Endothelial cell of umbilical vein (primary cell): ENCODE measurements around the gene STK38L. TPM values are rescaled to one million over a fixed set of nuclear protein-coding genes. Genes with fewer than 3 reads are reported as not detected.
A peak's percentile ranks its signal among the peaks of the same experiment; 100 is the strongest.

Experiments
- BruUV-seq: library from RNA; stranded (reverse); fragments of 400-500 nt; replicated peaks from 2 replicates; lab custom pipeline; 2021; lab: Mats Ljungman, UMichigan
- CTCF ChIA-PET: fragments of 300-600, 350-600 bp; sonication (Branson Sonifier 250); formaldehyde crosslinking; loops from one replicate; lab custom pipeline; 2021; ENCODE audit warnings: antibody characterized with exemption, inconsistent platforms; lab: Charles Lee
- POLR2A ChIA-PET: fragments of 300-600, 350-600 bp; sonication (Branson Sonifier 250); formaldehyde crosslinking; loops from one replicate; lab custom pipeline; 2021; ENCODE audit warnings: antibody characterized with exemption, inconsistent platforms; lab: Charles Lee
- DNase-seq: peaks from one replicate; pipeline ENCODE4 v3.0.0-alpha.2; 2011; ENCODE audit warnings: low read depth, low spot score
- FAIRE-seq: peaks from 2 replicates; lab custom pipeline; 2011; peaks lifted over from hg19 to GRCh38; lab: Jason Lieb, UNC
- H2AFZ ChIP-seq: 2 replicates; pipeline ENCODE4 v1.6.0; 2012; ENCODE audit warnings: low read depth, low read length, control low read depth, inconsistent platforms
- H3K27ac ChIP-seq: 2 replicates; pipeline ENCODE4 v1.5.1; 2011; ENCODE audit warnings: low read depth, mild to moderate bottlenecking, control low read depth, low read length, moderate library complexity; ENCODE audit not compliant: insufficient read depth
- H3K27me3 ChIP-seq, 2 experiments: 2 replicates each; pipeline versions ENCODE4 v1.6.0 to v1.6.1; 2011; ENCODE audit warnings: low read length in 2 of 2, mixed read lengths in 1 of 2; ENCODE audit not compliant: control insufficient read depth in 2 of 2, insufficient read depth in 2 of 2
- H3K36me3 ChIP-seq, 2 experiments: 2 replicates in 1 of 2; 3 replicates in 1 of 2; pipeline ENCODE4 v1.5.1; 2011; ENCODE audit warnings: low read length in 2 of 2, mild to moderate bottlenecking in 1 of 2, moderate library complexity in 1 of 2; ENCODE audit not compliant: control insufficient read depth in 2 of 2, insufficient read depth in 2 of 2; ENCODE audit errors: extremely low read depth in 1 of 2
- H3K4me1 ChIP-seq: 3 replicates; pipeline ENCODE4 v1.5.1; 2011; ENCODE audit warnings: mild to moderate bottlenecking, low read length; ENCODE audit not compliant: control insufficient read depth, insufficient read depth; ENCODE audit errors: extremely low read depth
- H3K4me2 ChIP-seq: 2 replicates; pipeline ENCODE4 v1.6.1; 2011; ENCODE audit warnings: low read length, control low read depth, mixed read lengths; ENCODE audit not compliant: insufficient read depth
- H3K4me3 ChIP-seq, 3 experiments: fragments of 200-600 bp in 1 of 3; sonication (generic), shearing (Covaris generic) in 1 of 3; replicated peaks in 1 of 3; 2 replicates each; pipeline ENCODE4 v1.5.1; 2011 to 2016; ENCODE audit warnings: control low read depth in 3 of 3, low read length in 3 of 3, mild to moderate bottlenecking in 2 of 3, inconsistent platforms in 1 of 3, low read depth in 1 of 3, moderate library complexity in 1 of 3; ENCODE audit not compliant: insufficient read depth in 1 of 3
- H3K79me2 ChIP-seq: 2 replicates; pipeline ENCODE4 v1.6.0; 2012; ENCODE audit warnings: low read length, inconsistent platforms; ENCODE audit not compliant: control insufficient read depth, insufficient read depth
- H3K9ac ChIP-seq: replicated peaks from 2 replicates; pipeline ENCODE3; 2011; ENCODE audit warnings: low read length, control low read depth; ENCODE audit not compliant: insufficient read depth; ENCODE audit errors: extremely low read depth
- H3K9me1 ChIP-seq: replicated peaks from 3 replicates; pipeline ENCODE4 v1.6.0; 2011; ENCODE audit warnings: mild to moderate bottlenecking, low read length; ENCODE audit not compliant: control insufficient read depth, insufficient read depth; ENCODE audit errors: extremely low read depth
- H3K9me3 ChIP-seq: replicated peaks from 2 replicates; pipeline ENCODE4 v1.5.1; 2012; ENCODE audit warnings: low read length, inconsistent platforms; ENCODE audit not compliant: control insufficient read depth, insufficient read depth
- H4K20me1 ChIP-seq: replicated peaks from 2 replicates; pipeline ENCODE3; 2011; ENCODE audit warnings: mild to moderate bottlenecking, low read length; ENCODE audit not compliant: control insufficient read depth, insufficient read depth; ENCODE audit errors: extremely low read depth
- CTCF ChIP-seq, 2 donors: IDR thresholded peaks; 1 replicate in 1 of 2; 2 replicates in 1 of 2; pipeline ENCODE4 v1.5.1; 2011; ENCODE audit warnings: low read length in 2 of 2, mild to moderate bottlenecking in 2 of 2, moderate library complexity in 2 of 2, control low read depth in 1 of 2, inconsistent platforms in 1 of 2, low read depth in 1 of 2; ENCODE audit not compliant: insufficient read depth in 1 of 2; ENCODE audit errors: extremely low read depth in 1 of 2
- EZH2 ChIP-seq: IDR thresholded peaks from 2 replicates; pipeline ENCODE4 v1.6.1; 2012; ENCODE audit warnings: borderline replicate concordance, low read depth, mild to moderate bottlenecking, moderate library complexity, low read length, inconsistent platforms; ENCODE audit not compliant: severe bottlenecking
- FOS ChIP-seq: IDR thresholded peaks from 2 replicates; pipeline ENCODE4 v1.6.1; 2011; ENCODE audit warnings: mild to moderate bottlenecking, low read length, moderate library complexity, borderline replicate concordance; ENCODE audit not compliant: insufficient read depth
- GATA2 ChIP-seq: IDR thresholded peaks from 2 replicates; pipeline ENCODE4 v1.7.0; 2011; ENCODE audit warnings: low read depth, mild to moderate bottlenecking, moderate library complexity, mixed read lengths, low read length; ENCODE audit not compliant: insufficient read length, insufficient read depth
- JUN ChIP-seq: IDR thresholded peaks from 2 replicates; pipeline ENCODE4 v1.6.1; 2011; ENCODE audit warnings: borderline replicate concordance, low read depth; ENCODE audit not compliant: insufficient read length, insufficient read depth
- MAX ChIP-seq: IDR thresholded peaks from 2 replicates; pipeline ENCODE4 v1.6.1; 2011; ENCODE audit not compliant: insufficient read depth, insufficient read length
- MYC ChIP-seq: IDR thresholded peaks from one replicate; pipeline ENCODE4 v1.6.1; 2011; ENCODE audit warnings: mild to moderate bottlenecking, low read depth, low read length
- POLR2A ChIP-seq: IDR thresholded peaks from 2 replicates; pipeline ENCODE4 v1.6.1; 2012; ENCODE audit warnings: low read depth, mild to moderate bottlenecking, control low read depth, low read length
- POLR2AphosphoS5 ChIP-seq: IDR thresholded peaks from 2 replicates; pipeline ENCODE4 v1.6.1; 2012; ENCODE audit warnings: low read depth, mild to moderate bottlenecking, control low read depth, low read length, moderate library complexity; ENCODE audit not compliant: insufficient read depth
- dilution Hi-C: fragments of 300-500 bp; cut with MboI; formaldehyde crosslinking; loops from one replicate; pipeline ENCODE4 v1.15.0; 2019; ENCODE audit warnings: low sequenced_read_pairs; ENCODE audit not compliant: extremely low pct_ligation_motif_present
- intact Hi-C: fragments of 100-400 bp; cut with micrococcal nuclease; formaldehyde crosslinking; loops from one replicate; pipeline ENCODE4 v1.10.0; 2022
- polyA plus RNA-seq, 4 experiments: library from polyadenylated mRNA; depleted of rRNA in 3 of 4; stranded (reverse) in 3 of 4; unstranded in 1 of 4; fragments of >200 nt; gene quantifications; 2 replicates each; pipeline versions ENCODE4 v1.2.1 to v1.2.3, GENCODE V29; 2011 to 2012; ENCODE audit warnings: missing spikeins in 1 of 4
- total RNA-seq: library from RNA; stranded (reverse); gene quantifications from 2 replicates; pipeline ENCODE4 v1.2.3, GENCODE V29; 2021

The STK38L gene
- total and polyA plus RNA-seq, 2 donors (not counting 3 experiments of a cell fraction or from before 2014, with no cell fraction given): 14.7 to 58.4 TPM

GRCh38 chr12:27244689-27245488 is 803 bp downstream of the STK38L start:
- POLR2A ChIA-PET: interaction anchor here (0.8 kb wide), 1 partner anchor 46 kb away, joined by 3 read pairs; no protein-coding TSS in a partner anchor
- Histone ChIP-seq H3K27ac (peak overlapping the region; percentile 76), H3K36me3 (no peaks in the 10 kb centered on the region), H3K4me1 (peaks cover 14% of the 10 kb centered on the region), H3K9ac (peak overlapping the region; percentile 88), H2AFZ (peak overlapping the region; percentile 95), H3K9me1 (no peaks in the 10 kb centered on the region), H3K27me3 (no peaks in the 10 kb centered on the region), H3K4me3 (peak overlapping the region; percentile 80 to 87 (median 86)), H3K9me3 (no peaks in the 10 kb centered on the region), H4K20me1 (no peaks in the 10 kb centered on the region), H3K4me2 (peak overlapping the region; percentile 93), H3K79me2 (peaks cover 39% of the 10 kb centered on the region)
- TF ChIP-seq FOS (no peak), EZH2 (no peak), MYC (no peak), GATA2 (no peak), JUN (no peak), POLR2A (no peak), MAX (no peak), CTCF (IDR thresholded peaks at IDR 0.05; ENCODE audit: extremely low read depth in 1 of 2, insufficient read depth in 1 of 2, low read depth in 1 of 2, low read length in 2 of 2) (no peak), POLR2AphosphoS5 (no peak)
- BruUV-seq: TSS peak; percentile 65
- DNase-seq: peak; percentile 57
- intact Hi-C loops: loop anchor here (1.0 to 5.0 kb wide), 6 partner anchors 40 to 230 kb away; no protein-coding TSS in a partner anchor
- CTCF ChIA-PET: interaction anchor here (1.0 to 2.9 kb wide), 8 partner anchors 14 to 229 kb away, joined by 3 to 52 read pairs (median 4); no protein-coding TSS in a partner anchor
- no peak for FAIRE-seq
- dilution Hi-C loops: no loop called here
